ENCODE results near the gene TTC19.
"Not testable (repeated sequence)": the region's sequence is repeated elsewhere in the genome, so short reads cannot be mapped to it uniquely, and the experiment has no call there.

Gene TTC19

GRCh38 chr17:15973834-15974233 lies 25.8 kb upstream of the TTC19 start:
- no peak for DNase-seq

- no peak for DNase-seq
These were observed 21.7 kb upstream of the TTC19 start for GRCh38 chr17:15977894-15978293.

GRCh38 chr17:15978606-15979005 lies 21.0 kb upstream of the TTC19 start:
- no peak for DNase-seq

GRCh38 chr17:15979013-15979412 lies 20.6 kb upstream of the TTC19 start:
- not testable (repeated sequence) for DNase-seq

DNA sequence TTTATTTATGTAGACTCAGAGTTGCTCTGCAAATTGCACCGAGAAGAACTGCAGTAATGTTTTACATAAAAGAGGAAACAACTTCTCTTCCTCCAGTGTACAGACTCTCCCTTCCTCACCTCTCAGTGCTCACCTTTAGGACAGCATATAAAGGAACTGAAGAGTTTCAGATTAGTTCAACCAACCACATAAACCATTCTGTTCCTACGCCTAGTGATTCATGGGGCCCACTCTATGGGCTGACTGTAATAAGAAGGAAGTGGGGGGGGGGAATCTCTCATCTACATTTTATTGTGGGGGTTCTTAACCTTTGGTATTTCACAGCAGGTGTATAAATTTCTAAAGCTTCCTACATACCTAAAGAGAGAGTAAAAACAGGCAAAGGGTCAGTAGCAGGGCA lies 18.4 kb upstream of the TTC19 start:
- DNase-seq = no peak

- DNase-seq = no peak
These were observed 17.7 kb upstream of the TTC19 start for GRCh38 chr17:15981646-15982580.

- no peak for DNase-seq
These were observed 3.3 kb upstream of the TTC19 start for GRCh38 chr17:15996322-15996721.

DNA sequence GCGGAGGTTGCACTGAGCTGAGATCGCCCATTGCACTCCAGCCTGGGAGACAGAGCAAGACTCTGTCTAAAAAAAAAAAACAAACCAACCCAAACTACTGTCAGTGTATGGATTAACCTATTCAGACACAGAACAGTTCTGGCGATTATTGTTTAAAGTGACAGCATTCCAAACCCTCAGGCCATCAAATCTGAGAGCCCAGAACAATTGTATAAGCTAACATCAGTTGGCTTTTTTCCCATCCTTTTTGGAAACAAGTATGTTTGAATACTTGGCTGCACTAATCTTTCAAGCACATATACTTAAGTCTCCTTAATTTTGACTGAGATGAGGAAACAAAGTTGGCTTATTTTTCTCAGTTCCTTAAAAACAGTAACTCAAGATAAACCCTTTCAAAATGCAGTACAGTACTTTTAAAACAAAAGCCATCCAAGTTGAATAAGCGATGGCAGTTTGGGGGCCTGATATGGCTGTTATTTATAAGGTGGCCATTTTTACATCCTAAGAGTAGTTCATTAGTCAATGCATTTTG lies 1.5 kb upstream of the TTC19 start:
- DNase-seq = no peak

DNA sequence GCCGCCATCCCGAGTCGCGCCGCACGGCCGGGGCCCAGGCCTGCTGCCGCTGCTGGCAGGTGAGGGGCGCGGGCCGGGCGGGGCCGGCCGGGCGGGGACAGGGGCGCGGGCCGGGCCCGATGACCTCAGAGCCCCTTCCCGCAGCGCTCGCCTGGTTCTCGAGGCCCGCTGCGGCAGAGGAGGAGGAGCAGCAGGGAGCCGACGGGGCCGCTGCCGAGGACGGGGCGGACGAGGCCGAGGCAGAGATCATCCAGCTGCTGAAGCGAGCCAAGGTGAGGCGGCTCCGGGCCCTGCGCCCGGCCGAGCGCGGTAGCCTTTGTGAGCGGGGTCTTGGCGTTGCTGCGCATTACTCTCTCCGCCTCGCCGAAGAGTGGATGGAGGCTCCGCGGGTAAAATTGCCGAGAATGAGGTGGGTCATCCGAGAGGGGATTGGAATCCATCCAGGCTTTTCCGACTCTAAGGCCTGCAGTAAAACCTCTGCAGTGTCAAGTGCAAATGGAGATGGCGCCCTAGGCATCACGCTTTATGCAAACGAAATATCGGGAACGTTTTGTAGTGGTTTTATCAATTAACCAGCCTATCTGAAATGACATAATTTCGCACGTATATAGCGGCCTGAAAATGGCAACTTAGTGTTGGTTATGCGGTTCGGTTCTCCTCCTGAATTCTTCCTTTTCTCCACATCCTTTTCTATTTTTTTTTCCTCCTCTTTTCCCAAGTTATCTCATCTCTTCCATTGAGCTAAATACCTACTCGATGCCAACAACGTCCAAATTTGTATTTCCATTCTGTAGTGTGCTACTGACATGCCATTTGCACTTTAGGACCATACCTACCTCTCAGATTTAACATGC lies 577 bp downstream of the TTC19 start:
- peak; percentile 30 for DNase-seq

DNA sequence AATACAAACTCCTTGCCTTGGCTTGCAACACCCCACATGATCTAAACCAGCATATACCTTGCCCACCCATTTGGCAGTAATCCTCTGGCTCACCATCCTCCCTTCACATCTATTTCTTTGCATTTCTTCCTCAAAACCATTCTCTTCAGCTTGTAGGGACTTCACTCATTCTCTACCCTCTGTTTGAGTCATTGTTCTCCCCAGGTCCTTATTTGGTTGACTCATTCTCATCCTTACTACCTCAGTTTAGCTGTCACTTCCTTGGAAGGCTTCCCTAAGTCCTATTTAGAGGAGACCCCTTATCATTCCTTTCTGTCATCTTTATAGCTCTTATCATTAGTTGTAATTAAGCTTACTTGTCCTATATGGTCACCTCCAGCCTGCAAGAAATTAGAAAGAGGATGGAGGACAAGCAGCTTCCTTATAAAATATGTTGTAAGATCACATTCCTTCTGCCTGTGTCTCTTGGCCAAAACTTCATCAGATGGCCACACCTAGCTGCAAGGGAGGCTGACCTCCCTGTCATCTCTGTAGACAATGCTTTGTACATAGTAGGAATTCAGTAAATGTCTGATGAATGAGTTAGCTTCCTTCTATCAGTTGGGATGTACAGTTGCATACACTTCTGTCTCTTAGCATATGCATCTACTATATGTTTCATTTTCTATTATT lies 1.7 kb downstream of the TTC19 start:
- no peak for DNase-seq

- no peak for DNase-seq
These were observed 3.2 kb downstream of the TTC19 start for GRCh38 chr17:16002708-16003260.

- DNase-seq = no peak
These were observed 4.2 kb downstream of the TTC19 start for GRCh38 chr17:16003841-16004240.

DNA sequence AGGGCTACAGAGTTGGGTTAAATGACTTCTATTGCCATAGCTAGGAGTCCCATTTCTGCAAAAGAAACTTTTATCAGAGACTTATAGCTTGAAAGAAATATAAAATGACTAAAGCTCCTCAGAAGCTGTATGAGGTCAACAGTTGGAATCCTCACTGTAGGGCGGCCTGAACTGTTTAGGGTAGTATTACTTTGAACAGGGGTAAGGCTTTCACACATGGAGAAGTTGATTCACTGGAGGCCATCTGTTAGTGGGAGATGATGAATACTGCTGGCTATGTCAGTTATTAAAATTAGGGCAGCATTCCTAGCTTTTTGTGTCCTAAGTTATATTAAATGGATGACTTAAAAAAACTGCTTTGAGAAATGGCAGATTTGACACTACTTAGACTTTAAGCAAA lies 6.0 kb downstream of the TTC19 start:
- DNase-seq = no peak

DNA sequence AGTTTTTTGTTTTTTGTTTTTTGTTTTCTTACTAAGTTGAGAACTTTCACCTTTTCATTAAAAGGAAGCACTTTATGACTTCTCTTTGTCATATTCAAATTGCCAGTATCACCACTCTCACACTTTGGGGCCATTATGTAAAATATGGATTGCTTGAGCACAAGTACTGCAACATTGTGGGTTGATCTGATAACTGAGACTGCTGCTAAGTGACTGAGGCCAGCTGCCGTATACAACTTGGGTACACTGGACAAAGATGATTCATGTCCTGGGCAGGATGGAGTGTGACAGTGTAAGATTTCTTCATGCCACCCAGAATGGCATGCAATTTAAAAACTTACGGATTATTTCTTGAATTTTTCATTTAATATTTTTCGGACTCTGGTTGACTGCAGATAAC lies 7.8 kb downstream of the TTC19 start:
- DNase-seq = no peak

- DNase-seq = no peak
These were observed 14.4 kb downstream of the TTC19 start for GRCh38 chr17:16013943-16014407.

GRCh38 chr17:16019347-16019746 lies 19.7 kb downstream of the TTC19 start:
- no peak for DNase-seq

DNA sequence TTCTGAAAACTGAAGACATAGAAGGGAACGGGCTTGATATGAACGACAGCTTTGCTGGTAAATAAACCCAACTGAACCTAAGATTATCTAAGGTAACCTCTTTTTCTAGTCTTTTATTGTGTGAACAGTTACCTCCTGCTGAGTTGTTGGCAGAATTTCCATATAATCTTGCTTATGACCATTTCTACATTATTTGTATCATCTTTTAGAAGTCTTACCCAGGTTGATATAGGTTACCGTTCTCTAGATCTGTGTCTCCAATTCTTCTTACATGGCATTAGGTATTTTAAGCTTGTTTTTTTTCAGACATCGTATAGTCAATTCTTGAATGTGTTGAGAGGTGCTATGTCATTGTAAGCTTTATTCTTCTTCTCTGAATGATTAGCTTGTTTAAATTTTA lies 24.3 kb downstream of the TTC19 start:
- DNase-seq = no peak

GRCh38 chr17:16025202-16025601 lies 25.6 kb downstream of the TTC19 start:
- DNase-seq = no peak

GRCh38 chr17:16026895-16027294 lies 27.3 kb downstream of the TTC19 start:
- no peak for DNase-seq

- no peak for DNase-seq
These were observed 28.3 kb downstream of the TTC19 start for GRCh38 chr17:16027708-16028584.

DNA sequence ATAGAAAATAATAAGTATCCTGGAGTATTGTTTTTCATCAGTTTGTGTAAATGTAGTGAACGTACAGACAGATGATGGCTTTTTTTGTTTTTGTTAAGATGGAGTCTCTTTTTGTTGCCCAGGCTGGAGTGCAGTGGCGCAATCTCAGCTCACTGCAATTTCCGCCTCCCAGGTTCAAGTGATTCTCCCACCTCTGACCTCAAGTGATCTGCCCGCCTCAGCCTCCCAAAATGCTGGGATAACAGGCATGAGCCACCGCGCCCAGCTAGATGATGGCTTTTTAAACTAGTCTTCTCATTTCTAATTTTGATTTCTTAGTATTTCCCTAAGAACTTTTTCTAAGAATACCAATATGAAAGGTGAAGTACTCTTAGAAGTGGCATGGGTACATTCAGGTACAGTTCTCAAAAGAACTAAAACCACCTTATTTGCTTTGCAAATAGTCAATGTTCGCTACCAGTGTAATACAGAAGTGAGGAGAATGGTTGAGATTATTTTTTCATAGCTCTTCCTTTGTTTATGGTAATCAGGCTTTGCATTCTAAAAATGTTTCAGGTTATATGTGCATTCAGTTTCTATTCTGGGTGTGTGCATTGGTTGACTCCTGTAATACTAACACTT lies 34.2 kb downstream of the TTC19 start:
- DNase-seq = no peak
